ENCODE data around the gene MAP9. TPM values are rescaled to one million over a fixed set of nuclear protein-coding genes. Genes with fewer than 3 reads are reported as not detected.
A peak's percentile ranks its signal among the peaks of the same experiment; 100 is the strongest.

Gene MAP9
- total RNA-seq, 2 experiments from 2014 or later, result 4.5 to 5.3 TPM

DNA sequence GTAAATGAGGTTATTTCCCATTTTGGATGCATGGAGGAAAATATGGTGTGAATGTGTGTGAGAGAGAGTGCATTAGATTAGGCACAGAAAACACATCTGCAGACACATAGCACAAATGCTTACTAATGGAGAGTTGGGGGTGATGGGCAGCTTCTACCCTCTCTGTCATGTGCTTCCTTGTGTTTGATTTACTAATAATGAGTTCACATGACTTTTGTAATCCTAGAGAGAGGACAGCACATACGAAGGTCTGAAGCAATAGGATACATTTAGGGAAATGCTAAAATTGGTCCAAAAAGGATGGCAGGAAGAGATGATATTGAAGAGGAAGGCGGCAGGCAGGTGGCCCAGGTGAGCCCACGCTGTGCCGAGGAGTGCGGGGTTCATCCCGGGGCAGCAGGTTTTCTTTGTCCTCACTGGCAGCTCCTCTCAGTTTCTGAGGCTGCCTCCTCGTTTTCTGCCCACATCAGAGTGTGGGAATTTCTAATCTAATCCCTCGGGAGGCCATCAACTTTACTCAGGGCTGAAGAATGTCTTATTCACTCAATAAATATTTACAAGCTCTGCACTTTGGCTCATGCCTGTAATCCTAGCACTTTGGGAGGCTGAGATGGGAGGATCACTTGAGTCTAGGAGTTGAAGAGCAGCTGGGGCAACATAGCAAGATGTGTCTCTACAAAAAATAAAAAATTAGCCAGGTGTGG lies 15.9 kb upstream of the MAP9 start:
- no peaks in the 10 kb centered on the region for H3K4me1 Mint-ChIP-seq
- H3K36me3 Mint-ChIP-seq, result no peaks in the 10 kb centered on the region
- CTCF ChIA-PET, result no interaction called here
- no peaks in the 10 kb centered on the region for H3K9me3 Mint-ChIP-seq (ENCODE audit: low read depth)
- ATAC-seq (no peak), DNase-seq (no peak)
- H3K27me3 Mint-ChIP-seq, result peaks cover 2% of the 10 kb centered on the region
- no peak overlapping the region for H3K27ac Mint-ChIP-seq
- H3K4me3 Mint-ChIP-seq, result no peak overlapping the region

DNA sequence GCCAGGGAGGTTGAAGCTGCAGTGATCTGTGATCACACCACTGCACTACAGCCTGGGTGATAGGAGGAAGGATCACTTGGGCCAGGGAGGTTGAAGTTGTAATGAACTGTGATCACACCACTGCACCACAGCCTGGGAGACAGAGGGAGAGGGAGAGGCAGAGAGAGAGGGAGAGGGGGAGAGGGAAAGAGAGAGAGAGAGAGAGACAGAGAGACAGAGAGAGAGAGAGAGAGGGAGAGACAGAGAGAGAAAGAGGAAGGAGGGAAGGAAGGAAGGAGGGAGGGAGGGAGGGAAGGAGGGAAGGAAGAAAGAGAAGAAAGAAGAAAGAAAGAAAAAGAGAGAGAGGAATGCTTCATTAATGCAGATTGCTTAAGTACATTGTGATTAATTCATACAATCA lies 15.2 kb upstream of the MAP9 start:
- Mint-ChIP-seq H3K27ac (no peak overlapping the region), H3K4me1 (no peaks in the 10 kb centered on the region), H3K27me3 (no peaks in the 10 kb centered on the region), H3K9me3 (ENCODE audit: low read depth) (no peaks in the 10 kb centered on the region), H3K4me3 (no peak overlapping the region), H3K36me3 (no peaks in the 10 kb centered on the region)
- CTCF ChIA-PET, result no interaction called here
- no peak for ATAC-seq
- no peak for DNase-seq

DNA sequence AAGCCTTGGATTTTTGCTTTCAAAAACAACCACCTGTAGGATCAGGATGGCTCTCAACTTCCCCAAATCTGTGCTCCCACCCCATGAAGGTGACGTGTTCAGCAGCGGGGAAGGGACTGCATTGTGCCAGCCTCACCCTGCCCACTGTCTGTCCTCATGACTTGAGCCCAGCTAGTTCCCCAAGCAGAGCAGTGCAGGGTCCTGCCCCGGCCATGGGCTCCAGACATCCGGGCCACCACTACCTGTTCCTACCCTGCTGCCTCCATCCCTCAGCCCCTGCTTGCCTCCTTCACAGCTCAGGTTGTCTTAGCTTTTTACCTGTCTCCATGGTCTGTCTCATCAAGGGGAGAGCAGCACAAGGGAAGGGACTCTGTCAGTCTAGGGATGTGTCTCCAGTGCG lies 11.4 kb upstream of the MAP9 start:
- DNase-seq, result no peak
- Mint-ChIP-seq H3K4me3 (no peak overlapping the region), H3K27ac (no peak overlapping the region), H3K4me1 (no peaks in the 10 kb centered on the region), H3K9me3 (ENCODE audit: low read depth) (no peaks in the 10 kb centered on the region), H3K27me3 (no peaks in the 10 kb centered on the region), H3K36me3 (no peaks in the 10 kb centered on the region)
- ATAC-seq, result no peak
- CTCF ChIA-PET, result no interaction called here

DNA sequence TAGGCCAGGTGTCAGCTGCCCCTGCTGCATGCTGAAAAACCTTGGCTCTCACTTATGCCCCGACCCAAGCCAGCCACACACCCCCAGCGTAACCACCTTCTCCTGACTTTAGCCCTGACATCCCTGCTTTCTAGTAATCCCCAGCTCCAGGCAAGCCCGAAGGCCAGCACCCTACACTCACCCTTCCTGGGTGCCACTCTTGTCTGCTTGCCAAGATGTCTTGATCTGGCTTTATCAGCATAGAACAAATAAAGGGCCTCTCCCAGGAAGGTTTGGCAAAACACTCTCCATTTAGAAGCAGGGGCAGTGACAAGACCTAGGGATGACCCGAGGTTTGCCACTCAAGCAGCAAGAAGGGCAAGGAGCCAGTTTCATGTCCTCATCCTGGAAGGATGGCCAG lies 6.8 kb upstream of the MAP9 start:
- no peak overlapping the region for H3K27ac Mint-ChIP-seq

DNA sequence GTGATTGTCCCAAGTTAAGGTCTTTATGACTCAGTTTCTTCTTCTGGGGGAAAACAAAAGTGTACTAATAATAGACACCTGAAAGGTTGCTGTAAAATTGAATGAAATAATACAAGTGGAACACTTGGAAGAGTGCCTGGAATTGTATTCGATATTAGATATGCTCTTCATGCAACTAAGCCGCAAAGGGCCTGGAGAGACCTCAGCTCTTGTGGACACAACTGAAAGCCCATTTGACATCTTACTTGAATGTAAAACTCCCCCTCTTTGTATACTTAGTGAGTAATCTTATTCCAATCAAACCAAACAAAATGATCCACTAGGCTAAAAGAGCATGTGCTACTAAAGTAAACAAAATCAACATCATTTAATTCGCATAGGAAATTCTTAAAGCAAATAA lies 511 bp upstream of the MAP9 start:
- peaks cover 2% of the 10 kb centered on the region for H3K36me3 Mint-ChIP-seq
- CTCF ChIA-PET, result no interaction called here
- DNase-seq (no peak), ATAC-seq (no peak)
- peaks cover 16% of the 10 kb centered on the region for H3K4me1 Mint-ChIP-seq
- H3K4me3 Mint-ChIP-seq, result peak overlapping the region; percentile 81
- no peaks in the 10 kb centered on the region for H3K27me3 Mint-ChIP-seq
- H3K27ac Mint-ChIP-seq, result peak overlapping the region; percentile 5
- no peaks in the 10 kb centered on the region for H3K9me3 Mint-ChIP-seq (ENCODE audit: low read depth)

More for the DNA sequence above, 6.8 kb upstream of the MAP9 start:
- CTCF ChIA-PET, result no interaction called here
- Mint-ChIP-seq H3K4me3 (no peak overlapping the region), H3K9me3 (ENCODE audit: low read depth) (no peaks in the 10 kb centered on the region), H3K27me3 (no peaks in the 10 kb centered on the region), H3K36me3 (no peaks in the 10 kb centered on the region), H3K4me1 (no peaks in the 10 kb centered on the region)
- ATAC-seq, result no peak
- no peak for DNase-seq

DNA sequence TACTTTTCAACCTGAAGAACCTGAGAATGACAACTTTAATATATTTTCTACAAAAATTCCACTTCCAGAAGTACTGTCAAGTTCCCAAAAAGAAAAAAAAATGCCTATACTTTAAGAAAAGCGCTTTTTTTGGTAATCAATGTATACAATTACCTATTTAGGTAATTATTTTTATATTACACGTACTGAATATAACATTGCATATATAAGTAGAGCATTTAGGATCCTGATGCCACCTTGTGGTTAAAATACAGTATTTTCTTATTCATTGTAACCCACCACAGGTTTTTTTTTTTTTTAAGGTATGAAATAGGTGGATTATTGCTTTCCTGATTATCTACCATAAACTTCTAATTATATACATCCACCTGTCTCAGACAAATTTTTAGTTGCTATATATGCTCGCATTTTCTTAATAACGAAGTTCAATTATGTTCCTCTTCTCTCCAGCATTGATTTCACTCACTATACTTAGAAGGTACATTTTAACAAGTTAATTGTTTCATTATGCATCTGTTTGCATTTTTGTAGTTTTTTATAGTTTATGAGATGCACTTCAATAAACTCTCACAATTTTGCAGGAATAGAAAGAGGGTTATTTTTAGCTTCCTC lies 5.2 kb downstream of the MAP9 start:
- H3K27ac Mint-ChIP-seq, result no peak overlapping the region
- no peaks in the 10 kb centered on the region for H3K27me3 Mint-ChIP-seq
- H3K9me3 Mint-ChIP-seq (ENCODE audit: low read depth), result no peaks in the 10 kb centered on the region
- peaks cover 16% of the 10 kb centered on the region for H3K4me1 Mint-ChIP-seq
- CTCF ChIA-PET, result no interaction called here
- no peak for ATAC-seq
- no peak for DNase-seq
- H3K4me3 Mint-ChIP-seq, result no peak overlapping the region
- H3K36me3 Mint-ChIP-seq, result peaks cover 3% of the 10 kb centered on the region

DNA sequence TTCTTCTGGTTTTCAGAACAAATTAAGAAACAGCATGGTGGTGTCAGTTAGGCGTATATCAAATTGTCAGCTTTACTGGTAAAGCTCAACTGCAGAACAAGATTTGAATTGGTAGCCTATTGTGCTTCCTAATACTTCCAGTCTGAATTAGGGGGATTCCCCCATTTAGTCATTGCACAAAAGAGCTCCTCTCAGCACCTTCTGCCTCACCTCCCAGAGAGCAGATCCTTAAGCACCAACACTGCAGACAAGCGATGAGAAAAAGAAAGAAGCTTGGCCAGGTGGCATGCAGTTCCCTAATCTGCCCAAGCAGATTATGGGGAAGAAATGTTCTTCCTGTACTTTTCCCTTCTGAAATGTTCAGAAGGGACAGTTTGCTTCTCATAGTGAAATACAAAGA lies 9.2 kb downstream of the MAP9 start:
- ATAC-seq, result no peak
- no peak for DNase-seq
- no peaks in the 10 kb centered on the region for H3K9me3 Mint-ChIP-seq (ENCODE audit: low read depth)
- no peak overlapping the region for H3K27ac Mint-ChIP-seq
- peaks cover 3% of the 10 kb centered on the region for H3K36me3 Mint-ChIP-seq
- H3K4me1 Mint-ChIP-seq, result peaks cover 7% of the 10 kb centered on the region
- CTCF ChIA-PET, result no interaction called here
- no peak overlapping the region for H3K4me3 Mint-ChIP-seq
- no peaks in the 10 kb centered on the region for H3K27me3 Mint-ChIP-seq

DNA sequence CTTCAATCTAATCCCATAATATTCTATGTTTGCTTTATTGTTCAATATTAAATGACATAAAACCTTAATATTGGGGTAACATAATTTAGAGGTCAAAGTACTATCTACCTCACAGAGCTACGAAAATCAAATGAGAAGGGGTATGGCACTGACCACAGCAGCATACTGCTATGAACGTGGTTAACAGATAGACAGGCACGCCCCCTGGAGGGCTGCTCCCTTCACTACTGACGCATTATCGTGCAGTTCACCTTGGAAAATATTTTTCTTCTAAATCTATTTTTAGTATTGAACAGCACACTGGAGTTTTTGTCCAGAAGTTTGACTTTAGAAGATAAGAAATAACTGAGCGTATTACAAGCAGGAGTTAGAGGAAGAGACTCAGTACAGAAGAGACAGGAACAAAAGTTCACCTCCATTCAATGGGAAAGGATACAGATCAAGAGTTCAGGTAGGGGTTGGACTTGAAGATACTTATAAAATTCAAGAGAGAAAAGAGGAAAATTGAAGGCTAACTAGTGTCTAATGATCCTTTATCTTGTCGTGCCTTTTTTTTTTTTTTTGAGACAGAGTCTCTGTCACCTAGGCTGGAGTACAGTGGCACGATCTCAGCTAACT lies 22.7 kb downstream of the MAP9 start:
- peaks cover 1% of the 10 kb centered on the region for H3K36me3 Mint-ChIP-seq

DNA sequence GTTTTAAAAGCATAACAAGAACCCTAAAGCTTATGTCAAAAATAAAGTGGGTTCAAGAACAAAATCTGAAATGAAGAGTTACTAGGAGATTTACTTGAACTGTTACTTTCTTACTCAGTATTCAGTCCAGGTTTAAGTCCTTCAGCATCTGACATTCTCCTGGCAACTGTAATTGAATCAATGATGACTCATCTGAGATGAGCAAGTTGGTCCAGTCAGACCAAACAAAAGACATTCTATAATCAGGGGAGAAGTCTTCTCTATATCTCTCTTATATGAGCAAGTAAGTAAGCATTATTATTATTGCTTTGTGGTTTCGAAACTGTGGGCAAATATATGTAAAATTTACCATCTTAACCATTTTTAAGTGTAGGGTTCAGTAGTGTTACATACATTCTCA lies 34.6 kb downstream of the MAP9 start:
- Mint-ChIP-seq H3K36me3 (no peaks in the 10 kb centered on the region), H3K27me3 (no peaks in the 10 kb centered on the region), H3K4me1 (no peaks in the 10 kb centered on the region), H3K27ac (no peak overlapping the region), H3K9me3 (ENCODE audit: low read depth) (no peaks in the 10 kb centered on the region), H3K4me3 (no peak overlapping the region)
- DNase-seq (no peak), ATAC-seq (no peak)
- CTCF ChIA-PET, result no interaction called here

More for the DNA sequence above, 22.7 kb downstream of the MAP9 start:
- no peak overlapping the region for H3K4me3 Mint-ChIP-seq
- CTCF ChIA-PET, result no interaction called here
- no peaks in the 10 kb centered on the region for H3K4me1 Mint-ChIP-seq
- ATAC-seq, result peak; percentile 64
- no peaks in the 10 kb centered on the region for H3K27me3 Mint-ChIP-seq
- no peaks in the 10 kb centered on the region for H3K9me3 Mint-ChIP-seq (ENCODE audit: low read depth)
- H3K27ac Mint-ChIP-seq, result no peak overlapping the region
- DNase-seq, result peak; percentile 48

DNA sequence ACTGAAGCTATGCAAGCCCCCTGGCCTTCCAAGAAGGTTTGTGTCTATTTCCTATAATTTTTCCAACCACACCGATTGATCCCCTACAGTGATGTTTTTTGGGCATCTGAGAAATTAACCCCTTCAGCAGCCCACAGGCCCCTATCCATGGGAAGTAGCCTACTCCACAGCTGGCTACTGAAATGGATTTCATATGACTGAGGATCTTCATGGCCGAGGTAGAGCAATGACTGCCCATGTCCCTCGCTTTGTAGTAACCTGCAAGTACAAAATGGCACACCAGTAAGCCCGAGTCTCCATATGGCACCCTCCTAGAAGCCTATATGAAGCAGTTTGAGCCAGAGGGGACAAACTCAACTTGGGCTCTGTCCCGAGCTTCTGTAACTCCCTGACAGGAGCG lies 36.8 kb downstream of the MAP9 start:
- ATAC-seq (no peak), DNase-seq (no peak)
- Mint-ChIP-seq H3K9me3 (ENCODE audit: low read depth) (peaks cover 1% of the 10 kb centered on the region), H3K27me3 (peaks cover 2% of the 10 kb centered on the region), H3K27ac (no peak overlapping the region), H3K4me1 (no peaks in the 10 kb centered on the region), H3K4me3 (no peak overlapping the region), H3K36me3 (no peaks in the 10 kb centered on the region)
- CTCF ChIA-PET, result no interaction called here

DNA sequence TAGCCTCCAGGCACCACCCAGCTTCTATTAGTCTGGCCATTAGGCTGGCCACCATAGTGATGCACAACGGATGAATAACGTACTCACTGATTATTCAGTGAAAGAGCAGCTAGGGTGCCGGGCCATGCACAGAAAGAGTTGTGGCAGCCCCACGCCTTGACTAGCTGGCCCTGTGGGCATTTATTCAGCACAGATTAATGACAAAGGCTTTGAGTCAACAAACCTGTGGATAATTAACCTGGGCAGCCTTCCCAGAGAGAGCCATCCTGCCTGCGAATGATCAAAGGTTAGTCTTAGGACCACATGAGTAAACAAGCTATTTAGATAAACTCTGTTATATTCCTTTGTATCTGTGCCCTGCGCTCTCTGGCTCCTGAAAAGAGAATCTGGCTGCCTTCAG lies 37.2 kb downstream of the MAP9 start:
- Mint-ChIP-seq H3K9me3 (ENCODE audit: low read depth) (peaks cover 1% of the 10 kb centered on the region), H3K27ac (no peak overlapping the region), H3K27me3 (peaks cover 2% of the 10 kb centered on the region), H3K4me3 (no peak overlapping the region), H3K36me3 (no peaks in the 10 kb centered on the region), H3K4me1 (no peaks in the 10 kb centered on the region)
- DNase-seq (no peak), ATAC-seq (no peak)
- CTCF ChIA-PET, result no interaction called here

DNA sequence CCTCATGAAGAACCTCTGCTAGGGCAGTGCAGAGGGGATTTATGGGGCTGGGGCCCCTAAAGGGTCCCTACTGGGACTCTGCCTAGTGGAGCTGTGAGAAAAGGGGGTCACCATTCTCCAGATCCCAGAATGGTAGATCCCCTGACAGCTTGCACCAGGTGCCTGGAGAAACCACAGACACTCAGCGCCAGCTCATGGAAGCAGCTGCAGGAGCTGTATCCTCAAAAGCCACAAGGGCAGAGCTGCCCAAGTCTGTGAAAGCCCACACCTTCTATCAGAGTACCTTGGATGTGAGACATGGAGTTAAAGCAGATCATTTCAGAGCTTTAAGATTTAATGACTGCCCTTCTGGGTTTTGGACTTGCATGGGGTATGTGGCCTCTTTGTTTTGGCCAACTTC lies 38.6 kb downstream of the MAP9 start:
- DNase-seq, result no peak
- H3K27ac Mint-ChIP-seq, result no peak overlapping the region
- ATAC-seq, result no peak
- H3K27me3 Mint-ChIP-seq, result peaks cover 2% of the 10 kb centered on the region
- H3K36me3 Mint-ChIP-seq, result no peaks in the 10 kb centered on the region
- CTCF ChIA-PET, result no interaction called here
- H3K4me1 Mint-ChIP-seq, result no peaks in the 10 kb centered on the region
- peaks cover 1% of the 10 kb centered on the region for H3K9me3 Mint-ChIP-seq (ENCODE audit: low read depth)
- no peak overlapping the region for H3K4me3 Mint-ChIP-seq

DNA sequence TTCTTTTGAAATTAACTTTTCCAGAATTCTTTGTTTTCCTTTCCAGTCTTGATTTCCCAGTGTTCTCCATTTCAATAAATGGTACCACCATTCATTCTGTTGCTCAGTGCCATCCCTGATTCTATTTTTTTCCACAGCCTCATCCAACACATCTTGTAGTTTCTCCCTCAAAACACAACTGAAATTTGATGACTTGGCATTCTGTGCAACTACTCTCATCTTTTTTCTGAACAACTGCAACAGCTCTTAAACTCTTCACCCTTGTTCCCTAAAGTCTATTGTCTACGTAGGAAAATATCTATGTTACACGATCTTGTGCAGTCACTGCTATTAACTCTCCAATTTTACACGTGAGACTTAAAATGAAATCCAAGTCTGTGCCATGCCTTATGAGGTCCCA lies 40.5 kb downstream of the MAP9 start:
- no peak overlapping the region for H3K27ac Mint-ChIP-seq
- H3K27me3 Mint-ChIP-seq, result peaks cover 2% of the 10 kb centered on the region
- no peaks in the 10 kb centered on the region for H3K36me3 Mint-ChIP-seq
- H3K4me1 Mint-ChIP-seq, result no peaks in the 10 kb centered on the region
- CTCF ChIA-PET, result no interaction called here
- DNase-seq (no peak), ATAC-seq (no peak)
- H3K9me3 Mint-ChIP-seq (ENCODE audit: low read depth), result peaks cover 1% of the 10 kb centered on the region
- no peak overlapping the region for H3K4me3 Mint-ChIP-seq

DNA sequence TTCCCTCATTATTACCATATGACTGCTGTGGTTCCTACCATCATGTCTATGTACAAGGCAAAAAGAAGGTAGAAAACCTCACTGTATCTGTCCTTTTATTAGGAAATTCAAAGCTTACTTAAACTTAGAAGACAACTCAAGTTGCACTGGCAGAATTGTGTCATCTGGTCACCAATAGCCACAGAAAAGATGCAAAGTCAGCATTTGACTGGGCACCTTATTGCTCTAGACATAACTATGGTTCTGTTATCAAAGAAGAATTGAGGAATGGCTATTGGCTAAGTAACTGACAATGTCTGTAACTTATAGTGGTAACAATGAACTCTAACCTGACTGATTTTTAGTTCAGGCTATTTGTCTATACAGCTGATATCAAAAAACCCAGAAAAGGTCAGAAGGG lies 45.3 kb downstream of the MAP9 start:
- CTCF ChIA-PET, result no interaction called here
- H3K9me3 Mint-ChIP-seq (ENCODE audit: low read depth), result peaks cover 1% of the 10 kb centered on the region
- DNase-seq (no peak), ATAC-seq (no peak)
- no peaks in the 10 kb centered on the region for H3K4me1 Mint-ChIP-seq
- no peak overlapping the region for H3K27ac Mint-ChIP-seq
- H3K4me3 Mint-ChIP-seq, result no peak overlapping the region
- peaks cover 2% of the 10 kb centered on the region for H3K27me3 Mint-ChIP-seq
- no peaks in the 10 kb centered on the region for H3K36me3 Mint-ChIP-seq

All from activated CD8-positive, alpha-beta memory T cell treated with anti-CD3 and anti-CD28 coated beads, Interleukin-2, amount 10 ng/mL, durations not matched to agents 7 days and 5 days (primary cell).